K562 (cell line): Measurements from ENCODE around the gene TARP.

Source experiments
- EP300 ChIP-seq: IDR thresholded peaks from 2 replicates; pipeline ENCODE4 v1.6.1; 2012; ENCODE audit warnings: low read length, improper control_type of control experiment
- POLR2A ChIP-seq: fragments of 450-650 bp; conservative IDR thresholded peaks from 2 replicates; pipeline ENCODE4 v1.6.1; 2016
- ZNF24 ChIP-seq: fragments of 450-650 bp; IDR thresholded peaks from 2 replicates; pipeline ENCODE4 v1.6.1; 2016
- TF ChIP-seq, protein P1 (sequence below): fragments of 250-450 bp; sonication (Bioruptor Pico); IDR thresholded peaks from 2 replicates; pipeline ENCODE4 v1.4.0; 2020; ENCODE audit warnings: mild to moderate bottlenecking, moderate library complexity, borderline replicate concordance
- TF ChIP-seq, protein P2 (sequence below), 3 experiments: IDR thresholded peaks in 2 of 3; conservative IDR thresholded peaks in 1 of 3; 2 replicates each; pipeline ENCODE4 v1.5.1; 2011 to 2012; ENCODE audit warnings: low read length in 3 of 3, mild to moderate bottlenecking in 3 of 3, control low read depth in 2 of 3, improper control_type of control experiment in 1 of 3, inconsistent platforms in 1 of 3, low read depth in 1 of 3, mixed read lengths in 1 of 3, moderate library complexity in 1 of 3; ENCODE audit not compliant: insufficient read depth in 2 of 3
- TF ChIP-seq, protein P3 (sequence below): fragments of 250-450 bp; sonication (Bioruptor Pico); IDR thresholded peaks from 2 replicates; pipeline ENCODE4 v1.8.0; 2022; ENCODE audit warnings: moderate library complexity, mild to moderate bottlenecking, inconsistent platforms

DNA sequence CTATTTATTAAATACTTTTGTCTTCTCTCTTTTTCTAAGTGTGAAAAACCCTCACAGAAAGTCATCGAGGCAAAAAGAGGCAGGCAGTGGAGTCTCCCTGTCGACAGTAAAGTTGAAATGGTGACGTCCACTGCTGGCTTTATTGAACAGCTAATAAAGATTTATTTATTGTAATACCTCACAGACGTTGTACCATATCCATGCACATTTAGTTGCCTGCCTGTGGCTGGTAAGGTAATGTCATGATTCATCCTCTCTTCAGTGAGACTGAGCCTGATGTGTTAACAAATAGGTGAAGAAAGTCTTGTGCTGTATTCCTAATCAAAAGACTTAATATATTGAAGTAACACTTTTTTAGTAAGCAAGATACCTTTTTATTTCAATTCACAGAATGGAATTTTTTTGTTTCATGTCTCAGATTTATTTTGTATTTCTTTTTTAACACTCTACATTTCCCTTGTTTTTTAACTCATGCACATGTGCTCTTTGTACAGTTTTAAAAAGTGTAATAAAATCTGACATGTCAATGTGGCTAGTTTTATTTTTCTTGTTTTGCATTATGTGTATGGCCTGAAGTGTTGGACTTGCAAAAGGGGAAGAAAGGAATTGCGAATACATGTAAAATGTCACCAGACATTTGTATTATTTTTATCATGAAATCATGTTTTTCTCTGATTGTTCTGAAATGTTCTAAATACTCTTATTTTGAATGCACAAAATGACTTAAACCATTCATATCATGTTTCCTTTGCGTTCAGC is 43.4 kb downstream of the TARP start:
- TF ChIP-seq, protein P1, sequence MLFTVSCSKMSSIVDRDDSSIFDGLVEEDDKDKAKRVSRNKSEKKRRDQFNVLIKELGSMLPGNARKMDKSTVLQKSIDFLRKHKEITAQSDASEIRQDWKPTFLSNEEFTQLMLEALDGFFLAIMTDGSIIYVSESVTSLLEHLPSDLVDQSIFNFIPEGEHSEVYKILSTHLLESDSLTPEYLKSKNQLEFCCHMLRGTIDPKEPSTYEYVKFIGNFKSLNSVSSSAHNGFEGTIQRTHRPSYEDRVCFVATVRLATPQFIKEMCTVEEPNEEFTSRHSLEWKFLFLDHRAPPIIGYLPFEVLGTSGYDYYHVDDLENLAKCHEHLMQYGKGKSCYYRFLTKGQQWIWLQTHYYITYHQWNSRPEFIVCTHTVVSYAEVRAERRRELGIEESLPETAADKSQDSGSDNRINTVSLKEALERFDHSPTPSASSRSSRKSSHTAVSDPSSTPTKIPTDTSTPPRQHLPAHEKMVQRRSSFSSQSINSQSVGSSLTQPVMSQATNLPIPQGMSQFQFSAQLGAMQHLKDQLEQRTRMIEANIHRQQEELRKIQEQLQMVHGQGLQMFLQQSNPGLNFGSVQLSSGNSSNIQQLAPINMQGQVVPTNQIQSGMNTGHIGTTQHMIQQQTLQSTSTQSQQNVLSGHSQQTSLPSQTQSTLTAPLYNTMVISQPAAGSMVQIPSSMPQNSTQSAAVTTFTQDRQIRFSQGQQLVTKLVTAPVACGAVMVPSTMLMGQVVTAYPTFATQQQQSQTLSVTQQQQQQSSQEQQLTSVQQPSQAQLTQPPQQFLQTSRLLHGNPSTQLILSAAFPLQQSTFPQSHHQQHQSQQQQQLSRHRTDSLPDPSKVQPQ (CRISPR knock-in tag) = no peak
- TF ChIP-seq POLR2A = no peak
- TF ChIP-seq EP300 = no peak
- TF ChIP-seq, protein P2, sequence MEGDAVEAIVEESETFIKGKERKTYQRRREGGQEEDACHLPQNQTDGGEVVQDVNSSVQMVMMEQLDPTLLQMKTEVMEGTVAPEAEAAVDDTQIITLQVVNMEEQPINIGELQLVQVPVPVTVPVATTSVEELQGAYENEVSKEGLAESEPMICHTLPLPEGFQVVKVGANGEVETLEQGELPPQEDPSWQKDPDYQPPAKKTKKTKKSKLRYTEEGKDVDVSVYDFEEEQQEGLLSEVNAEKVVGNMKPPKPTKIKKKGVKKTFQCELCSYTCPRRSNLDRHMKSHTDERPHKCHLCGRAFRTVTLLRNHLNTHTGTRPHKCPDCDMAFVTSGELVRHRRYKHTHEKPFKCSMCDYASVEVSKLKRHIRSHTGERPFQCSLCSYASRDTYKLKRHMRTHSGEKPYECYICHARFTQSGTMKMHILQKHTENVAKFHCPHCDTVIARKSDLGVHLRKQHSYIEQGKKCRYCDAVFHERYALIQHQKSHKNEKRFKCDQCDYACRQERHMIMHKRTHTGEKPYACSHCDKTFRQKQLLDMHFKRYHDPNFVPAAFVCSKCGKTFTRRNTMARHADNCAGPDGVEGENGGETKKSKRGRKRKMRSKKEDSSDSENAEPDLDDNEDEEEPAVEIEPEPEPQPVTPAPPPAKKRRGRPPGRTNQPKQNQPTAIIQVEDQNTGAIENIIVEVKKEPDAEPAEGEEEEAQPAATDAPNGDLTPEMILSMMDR (IDR thresholded peaks at IDR 0.05 in 2 of 3, conservative IDR thresholded peaks at IDR 0.05 in 1 of 3; ENCODE audit: insufficient read depth in 2 of 3, low read depth in 1 of 3, low read length in 3 of 3) = no peak
- no peak for TF ChIP-seq ZNF24
- TF ChIP-seq, protein P3, sequence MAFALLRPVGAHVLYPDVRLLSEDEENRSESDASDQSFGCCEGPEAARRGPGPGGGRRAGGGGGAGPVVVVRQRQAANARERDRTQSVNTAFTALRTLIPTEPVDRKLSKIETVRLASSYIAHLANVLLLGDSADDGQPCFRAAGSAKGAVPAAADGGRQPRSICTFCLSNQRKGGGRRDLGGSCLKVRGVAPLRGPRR (CRISPR knock-in tag) = no peak
